GM23338 (cell line): ENCODE measurements around the gene NRCAM. TPM values are rescaled to one million over a fixed set of nuclear protein-coding genes. Genes with fewer than 3 reads are reported as not detected.

Experiments used
- ATAC-seq: fragments of 200-7000 bp; cut with Tn5 transposase; 3 replicates; pipeline ENCODE4 v1.9.1; 2020
- DNase-seq: peaks from one replicate; pipeline ENCODE4 v3.0.0-alpha.2; 2015; ENCODE audit warnings: low spot score
- H2AFZ ChIP-seq: fragments of 200-600 bp; sonication (generic); 2 replicates; pipeline ENCODE4 v1.8.0; 2016; ENCODE audit warnings: antibody characterized with exemption, mild to moderate bottlenecking, moderate library complexity
- H3F3A ChIP-seq: fragments of 200-600 bp; sonication (generic); replicated peaks from 2 replicates; pipeline ENCODE4 v1.8.0; 2017; ENCODE audit warnings: antibody characterized with exemption, mixed run types, low read depth
- H3K27ac ChIP-seq: fragments of 200-600 bp; sonication (generic); 2 replicates; pipeline ENCODE4 v1.6.1; 2016; ENCODE audit warnings: low read depth
- H3K27me3 ChIP-seq: fragments of 200-600 bp; sonication (generic); 2 replicates; pipeline ENCODE4 v1.8.0; 2016; ENCODE audit warnings: mild to moderate bottlenecking, mixed run types, moderate library complexity; ENCODE audit not compliant: insufficient read depth
- H3K36me3 ChIP-seq: fragments of 200-600 bp; sonication (generic); 2 replicates; pipeline ENCODE4 v1.8.0; 2016; ENCODE audit warnings: mild to moderate bottlenecking; ENCODE audit not compliant: insufficient read depth
- H3K4me1 ChIP-seq: fragments of 200-600 bp; sonication (generic); 2 replicates; pipeline ENCODE4 v1.8.0; 2016; ENCODE audit warnings: mild to moderate bottlenecking, moderate library complexity; ENCODE audit not compliant: insufficient read depth
- H3K4me2 ChIP-seq: fragments of 200-600 bp; sonication (generic); 2 replicates; pipeline ENCODE4 v1.7.1; 2017; ENCODE audit warnings: mixed run types
- H3K4me3 ChIP-seq: fragments of 200-600 bp; sonication (generic); 2 replicates; pipeline ENCODE4 v1.6.1; 2016; ENCODE audit warnings: mixed run types
- H3K79me2 ChIP-seq: fragments of 200-600 bp; sonication (generic); replicated peaks from 2 replicates; pipeline ENCODE4 v1.8.0; 2017; ENCODE audit warnings: mild to moderate bottlenecking; ENCODE audit not compliant: insufficient read depth
- H3K9me2 ChIP-seq: fragments of 200-600 bp; sonication (generic); 2 replicates; pipeline ENCODE4 v1.8.0; 2017; ENCODE audit not compliant: insufficient read depth
- H4K20me1 ChIP-seq: fragments of 200-600 bp; sonication (generic); replicated peaks from 2 replicates; pipeline ENCODE4 v1.8.0; 2017; ENCODE audit warnings: mild to moderate bottlenecking; ENCODE audit not compliant: insufficient read depth
- H3K27ac Mint-ChIP-seq: 2 replicates; pipeline ENCODE4 v1.8.0; 2020; ENCODE audit warnings: inconsistent platforms, mild to moderate bottlenecking, moderate library complexity, mixed read lengths
- H3K27me3 Mint-ChIP-seq: 3 replicates; pipeline ENCODE4 v1.8.0; 2022; ENCODE audit warnings: low read depth, mild to moderate bottlenecking, moderate library complexity, mixed read lengths, inconsistent platforms; ENCODE audit not compliant: insufficient read depth, poor library complexity
- H3K36me3 Mint-ChIP-seq: 3 replicates; pipeline ENCODE4 v1.8.0; 2021; ENCODE audit warnings: low read depth, mild to moderate bottlenecking, inconsistent platforms, moderate library complexity, mixed read lengths
- H3K4me1 Mint-ChIP-seq: 3 replicates; pipeline ENCODE4 v1.8.0; 2020; ENCODE audit warnings: mild to moderate bottlenecking, inconsistent platforms, mixed read lengths
- H3K4me3 Mint-ChIP-seq: 3 replicates; pipeline ENCODE4 v1.8.0; 2021; ENCODE audit warnings: moderate library complexity, mild to moderate bottlenecking, inconsistent platforms, mixed read lengths
- H3K9me3 Mint-ChIP-seq: 3 replicates; pipeline ENCODE4 v1.8.0; 2020; ENCODE audit warnings: moderate library complexity, mild to moderate bottlenecking, inconsistent platforms, mixed read lengths
- CREB1 ChIP-seq: fragments of 250-450 bp; sonication (Bioruptor Pico); IDR thresholded peaks from 2 replicates; pipeline ENCODE4 v1.5.0; 2020; ENCODE audit warnings: low read depth, mild to moderate bottlenecking, moderate library complexity
- EZH2 ChIP-seq: fragments of 200-600 bp; sonication (generic); IDR thresholded peaks from one replicate; pipeline ENCODE4 v1.8.0; 2017; ENCODE audit warnings: antibody characterized with exemption, mild to moderate bottlenecking, low read depth; ENCODE audit not compliant: unreplicated experiment
- EZH2phosphoT487 ChIP-seq: fragments of 200-600 bp; sonication (generic); IDR thresholded peaks from one replicate; pipeline ENCODE4 v1.8.1; 2018; ENCODE audit warnings: antibody characterized with exemption; ENCODE audit not compliant: unreplicated experiment
- JUNB ChIP-seq: IDR thresholded peaks from one replicate; pipeline ENCODE4 v1.6.1; 2016; ENCODE audit warnings: antibody characterized with exemption; ENCODE audit not compliant: unreplicated experiment
- NANOG ChIP-seq: IDR thresholded peaks from 2 replicates; pipeline ENCODE4 v1.6.1; 2016; ENCODE audit warnings: antibody characterized with exemption, borderline replicate concordance
- ZNF331 ChIP-seq: fragments of 250-450 bp; sonication (Bioruptor Pico); IDR thresholded peaks from 2 replicates; pipeline ENCODE4 v1.5.0; 2020; ENCODE audit warnings: low read depth, mild to moderate bottlenecking, moderate library complexity
- ZNF462 ChIP-seq: fragments of 250-450 bp; sonication (Bioruptor Pico); IDR thresholded peaks from 2 replicates; pipeline ENCODE4 v1.5.0; 2020; ENCODE audit warnings: mild to moderate bottlenecking, moderate library complexity
- polyA plus RNA-seq: library from polyadenylated mRNA; unstranded; fragments of >200 nt; fragmentation: Nextera tagmentation; extraction: Ambion mirVana; gene quantifications from 2 replicates; pipeline ENCODE4 v1.2.1, GENCODE V29; 2016
- total RNA-seq: library from RNA; depleted of rRNA; stranded (reverse); fragments of >200 nt; shearing (Covaris generic); gene quantifications from 2 replicates; pipeline ENCODE4 v1.2.3, GENCODE V29; 2014
- TF ChIP-seq, protein P1 (sequence below), 2 experiments: fragments of 200-600 bp in 1 of 2; sonication (generic) in 1 of 2; conservative IDR thresholded peaks; 2 replicates each; pipeline versions ENCODE4 v1.5.1 to v1.6.1; 2016 to 2017; ENCODE audit warnings: antibody characterized with exemption in 2 of 2, low read depth in 2 of 2, mild to moderate bottlenecking in 2 of 2, moderate library complexity in 1 of 2
- TF ChIP-seq, protein P2 (sequence below): IDR thresholded peaks from one replicate; pipeline ENCODE4 v1.6.1; 2018; ENCODE audit warnings: antibody characterized with exemption; ENCODE audit not compliant: unreplicated experiment

Gene NRCAM
- total and polyA plus RNA-seq, 2 experiments from 2014 or later = 2.5 to 6.8 TPM

GRCh38 chr7:108178398-108178797 lies 277.8 kb downstream of the NRCAM start:
- no peak overlapping the region for H2AFZ ChIP-seq

More at GRCh38 chr7:108178398-108178797, 277.8 kb downstream of the NRCAM start:
- DNase-seq (no peak), ATAC-seq (no peak)
- Histone ChIP-seq H3K4me1 (peaks cover 3% of the 10 kb centered on the region; the same call in 1 of the 2 replicates), H3K79me2 (no peaks in the 10 kb centered on the region), H3K27me3 (no peaks in the 10 kb centered on the region), H3K4me2 (no peak overlapping the region), H4K20me1 (no peaks in the 10 kb centered on the region), H3F3A (no peaks in the 10 kb centered on the region), H3K4me3 (no peak overlapping the region), H3K27ac (no peak overlapping the region), H3K36me3 (no peaks in the 10 kb centered on the region), H3K9me2 (no peaks in the 10 kb centered on the region)
- Mint-ChIP-seq H3K27me3 (no peaks in the 10 kb centered on the region), H3K4me3 (no peak overlapping the region), H3K36me3 (no peaks in the 10 kb centered on the region; the same call in 2 of the 3 replicates), H3K4me1 (peaks cover 13% of the 10 kb centered on the region; the same call in 2 of the 3 replicates), H3K9me3 (no peaks in the 10 kb centered on the region; the same call in 2 of the 3 replicates), H3K27ac (no peak overlapping the region)
- TF ChIP-seq, protein P1, sequence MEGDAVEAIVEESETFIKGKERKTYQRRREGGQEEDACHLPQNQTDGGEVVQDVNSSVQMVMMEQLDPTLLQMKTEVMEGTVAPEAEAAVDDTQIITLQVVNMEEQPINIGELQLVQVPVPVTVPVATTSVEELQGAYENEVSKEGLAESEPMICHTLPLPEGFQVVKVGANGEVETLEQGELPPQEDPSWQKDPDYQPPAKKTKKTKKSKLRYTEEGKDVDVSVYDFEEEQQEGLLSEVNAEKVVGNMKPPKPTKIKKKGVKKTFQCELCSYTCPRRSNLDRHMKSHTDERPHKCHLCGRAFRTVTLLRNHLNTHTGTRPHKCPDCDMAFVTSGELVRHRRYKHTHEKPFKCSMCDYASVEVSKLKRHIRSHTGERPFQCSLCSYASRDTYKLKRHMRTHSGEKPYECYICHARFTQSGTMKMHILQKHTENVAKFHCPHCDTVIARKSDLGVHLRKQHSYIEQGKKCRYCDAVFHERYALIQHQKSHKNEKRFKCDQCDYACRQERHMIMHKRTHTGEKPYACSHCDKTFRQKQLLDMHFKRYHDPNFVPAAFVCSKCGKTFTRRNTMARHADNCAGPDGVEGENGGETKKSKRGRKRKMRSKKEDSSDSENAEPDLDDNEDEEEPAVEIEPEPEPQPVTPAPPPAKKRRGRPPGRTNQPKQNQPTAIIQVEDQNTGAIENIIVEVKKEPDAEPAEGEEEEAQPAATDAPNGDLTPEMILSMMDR (conservative IDR thresholded peaks at IDR 0.05; ENCODE audit: low read depth in 2 of 2) = no peak
- TF ChIP-seq NANOG (no peak), ZNF462 (CRISPR knock-in tag) (no peak), EZH2 (no peak), EZH2phosphoT487 (no peak), ZNF331 (CRISPR knock-in tag) (no peak), JUNB (no peak), CREB1 (CRISPR knock-in tag) (no peak)
- TF ChIP-seq, protein P2, sequence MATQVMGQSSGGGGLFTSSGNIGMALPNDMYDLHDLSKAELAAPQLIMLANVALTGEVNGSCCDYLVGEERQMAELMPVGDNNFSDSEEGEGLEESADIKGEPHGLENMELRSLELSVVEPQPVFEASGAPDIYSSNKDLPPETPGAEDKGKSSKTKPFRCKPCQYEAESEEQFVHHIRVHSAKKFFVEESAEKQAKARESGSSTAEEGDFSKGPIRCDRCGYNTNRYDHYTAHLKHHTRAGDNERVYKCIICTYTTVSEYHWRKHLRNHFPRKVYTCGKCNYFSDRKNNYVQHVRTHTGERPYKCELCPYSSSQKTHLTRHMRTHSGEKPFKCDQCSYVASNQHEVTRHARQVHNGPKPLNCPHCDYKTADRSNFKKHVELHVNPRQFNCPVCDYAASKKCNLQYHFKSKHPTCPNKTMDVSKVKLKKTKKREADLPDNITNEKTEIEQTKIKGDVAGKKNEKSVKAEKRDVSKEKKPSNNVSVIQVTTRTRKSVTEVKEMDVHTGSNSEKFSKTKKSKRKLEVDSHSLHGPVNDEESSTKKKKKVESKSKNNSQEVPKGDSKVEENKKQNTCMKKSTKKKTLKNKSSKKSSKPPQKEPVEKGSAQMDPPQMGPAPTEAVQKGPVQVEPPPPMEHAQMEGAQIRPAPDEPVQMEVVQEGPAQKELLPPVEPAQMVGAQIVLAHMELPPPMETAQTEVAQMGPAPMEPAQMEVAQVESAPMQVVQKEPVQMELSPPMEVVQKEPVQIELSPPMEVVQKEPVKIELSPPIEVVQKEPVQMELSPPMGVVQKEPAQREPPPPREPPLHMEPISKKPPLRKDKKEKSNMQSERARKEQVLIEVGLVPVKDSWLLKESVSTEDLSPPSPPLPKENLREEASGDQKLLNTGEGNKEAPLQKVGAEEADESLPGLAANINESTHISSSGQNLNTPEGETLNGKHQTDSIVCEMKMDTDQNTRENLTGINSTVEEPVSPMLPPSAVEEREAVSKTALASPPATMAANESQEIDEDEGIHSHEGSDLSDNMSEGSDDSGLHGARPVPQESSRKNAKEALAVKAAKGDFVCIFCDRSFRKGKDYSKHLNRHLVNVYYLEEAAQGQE = no peak
